Chondrocyte (in vitro differentiated cells): ENCODE results near the gene CMTM3. TPM values are rescaled to one million over a fixed set of nuclear protein-coding genes. Genes with fewer than 3 reads are reported as not detected.
"Not testable (repeated sequence)": the region's sequence is repeated elsewhere in the genome, so short reads cannot be mapped to it uniquely, and the experiment has no call there.

ENCODE experiments used
- DNase-seq: peaks from one replicate; pipeline ENCODE4 v3.0.0; 2021; ENCODE audit warnings: mixed read lengths, low spot score
- H3K27ac Mint-ChIP-seq: one replicate; pipeline ENCODE4 v1.8.0; 2021; ENCODE audit warnings: mild to moderate bottlenecking, moderate library complexity, mixed read lengths; ENCODE audit not compliant: unreplicated experiment
- H3K27me3 Mint-ChIP-seq: 2 replicates; pipeline ENCODE4 v1.8.0; 2021; ENCODE audit warnings: low read depth, mixed read lengths
- H3K36me3 Mint-ChIP-seq: 2 replicates; pipeline ENCODE4 v1.8.0; 2021; ENCODE audit warnings: low read depth, mixed read lengths
- H3K4me1 Mint-ChIP-seq: 2 replicates; pipeline ENCODE4 v1.8.0; 2021; ENCODE audit warnings: low read depth, mild to moderate bottlenecking, mixed read lengths
- H3K4me3 Mint-ChIP-seq: one replicate; pipeline ENCODE4 v1.8.0; 2021; ENCODE audit warnings: mild to moderate bottlenecking, moderate library complexity, mixed read lengths; ENCODE audit not compliant: unreplicated experiment
- H3K9me3 Mint-ChIP-seq: 2 replicates; pipeline ENCODE4 v1.8.0; 2021; ENCODE audit warnings: low read depth, mixed read lengths
- CTCF ChIP-seq: fragments of 200-600 bp; sonication (generic); IDR thresholded peaks from 2 replicates; pipeline ENCODE4 v1.5.0; 2021; ENCODE audit warnings: antibody characterized with exemption, mild to moderate bottlenecking, moderate library complexity
- total RNA-seq: library from RNA; stranded (reverse); gene quantifications from 3 replicates; pipeline ENCODE4 v1.2.1, GENCODE V29; 2021

CMTM3 gene
- total RNA-seq, 1 donor from 2014 or later, result 76.5 TPM

- Mint-ChIP-seq H3K27me3 (no peaks in the 10 kb centered on the region), H3K4me3 (no peak overlapping the region), H3K4me1 (peaks cover 16% of the 10 kb centered on the region), H3K9me3 (no peaks in the 10 kb centered on the region), H3K27ac (no peak overlapping the region), H3K36me3 (peaks cover 9% of the 10 kb centered on the region)
- no peak for DNase-seq
- TF ChIP-seq CTCF, result no peak
These were observed 40.8 kb upstream of the CMTM3 start for GRCh38 chr16:66563574-66564334.

- H3K36me3 Mint-ChIP-seq, result peaks cover 7% of the 10 kb centered on the region
- H3K4me3 Mint-ChIP-seq, result no peak within 1 kb of the TSS
- DNase-seq, result no peak
- peaks cover 41% of the 10 kb centered on the region for H3K4me1 Mint-ChIP-seq
- TF ChIP-seq CTCF, result no peak
- no peaks in the 10 kb centered on the region for H3K9me3 Mint-ChIP-seq
- no peak within 1 kb of the TSS for H3K27ac Mint-ChIP-seq
- H3K27me3 Mint-ChIP-seq, result no peaks in the 10 kb centered on the region
These were observed 38.2 kb upstream of the CMTM3 start, which contains the start of gene CMTM1 for GRCh38 chr16:66566051-66566901. Gene CMTM1, plus strand, starts transcription at chr16:66566439. Its CDS starts 75 bp downstream, at chr16:66566514.

GRCh38 chr16:66567270-66567669, 37.2 kb upstream of the CMTM3 start:
- not testable (repeated sequence) for H3K27ac Mint-ChIP-seq, H3K4me3 Mint-ChIP-seq, H3K9me3 Mint-ChIP-seq, DNase-seq, H3K27me3 Mint-ChIP-seq, H3K36me3 Mint-ChIP-seq
- H3K4me1 Mint-ChIP-seq, result peaks cover 49% of the 10 kb centered on the region

- H3K27ac Mint-ChIP-seq, result peak overlapping the region; percentile 85
- no peak for DNase-seq
These were observed 36.1 kb upstream of the CMTM3 start for GRCh38 chr16:66568355-66568754.

GRCh38 chr16:66569131-66569530, 35.4 kb upstream of the CMTM3 start:
- no peak for DNase-seq
- Mint-ChIP-seq H3K9me3 (no peaks in the 10 kb centered on the region), H3K4me1 (peaks cover 63% of the 10 kb centered on the region), H3K36me3 (peaks cover 6% of the 10 kb centered on the region), H3K27me3 (no peaks in the 10 kb centered on the region), H3K27ac (peak overlapping the region; percentile 85), H3K4me3 (no peak overlapping the region)
- no peak for TF ChIP-seq CTCF

More at GRCh38 chr16:66568355-66568754, 36.1 kb upstream of the CMTM3 start:
- Mint-ChIP-seq H3K9me3 (no peaks in the 10 kb centered on the region), H3K4me1 (peaks cover 59% of the 10 kb centered on the region), H3K27me3 (no peaks in the 10 kb centered on the region), H3K4me3 (no peak overlapping the region), H3K36me3 (peaks cover 6% of the 10 kb centered on the region)
- TF ChIP-seq CTCF, result no peak
